AG08395 (cell line): ENCODE measurements around the gene TPM4.
A peak's percentile ranks its signal among the peaks of the same experiment; 100 is the strongest.

Experiments used
- DNase-seq: peaks from one replicate; pipeline ENCODE4 v3.0.0; 2012; ENCODE audit warnings: mixed read lengths, low spot score

The TPM4 gene

DNA sequence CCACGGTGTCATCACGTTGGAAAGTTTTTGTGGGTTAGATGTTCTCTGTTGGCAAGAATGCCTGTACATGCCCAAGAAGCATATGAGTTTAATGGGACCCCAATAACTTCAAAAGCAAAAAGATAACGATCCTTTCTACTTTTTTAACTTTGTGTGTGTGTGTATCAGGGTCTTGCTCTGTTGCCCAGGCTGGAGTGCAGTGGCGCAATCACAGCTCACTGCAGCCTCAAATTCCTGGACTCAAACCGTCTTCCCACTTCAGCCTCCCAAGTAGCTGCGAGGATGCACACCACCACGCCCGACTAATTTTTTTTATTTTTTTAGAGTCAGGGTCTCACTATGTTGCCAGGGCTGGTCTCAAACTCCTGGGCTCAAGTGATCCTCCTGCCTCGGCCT lies 34.3 kb upstream of the TPM4 start:
- no peak for DNase-seq

DNA sequence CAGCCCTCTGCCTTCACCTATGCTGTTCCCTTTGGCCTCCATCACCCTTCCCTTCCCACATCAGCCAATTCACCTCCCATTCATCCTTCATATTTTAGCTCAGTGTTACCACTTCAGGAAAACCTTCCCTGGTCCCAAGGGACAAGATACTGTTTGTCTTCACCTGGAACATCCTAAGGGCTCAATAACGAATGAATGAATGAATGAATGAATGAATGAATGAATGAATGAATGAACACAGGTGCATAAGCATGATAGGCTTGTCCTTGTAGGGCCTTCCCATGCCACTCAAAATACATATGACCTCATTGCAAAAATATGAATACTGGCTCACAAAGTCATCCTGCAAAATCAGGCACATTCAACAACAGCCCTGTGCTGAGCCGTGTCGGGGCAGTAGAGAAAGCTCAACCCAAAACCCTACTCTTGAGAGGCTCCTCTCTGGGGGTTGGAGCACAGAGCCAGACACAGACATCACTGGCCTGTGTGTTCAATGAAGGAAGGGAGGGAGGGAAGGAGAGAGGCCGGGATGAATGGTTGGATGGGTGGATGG lies 33.7 kb upstream of the TPM4 start:
- DNase-seq, result no peak

DNA sequence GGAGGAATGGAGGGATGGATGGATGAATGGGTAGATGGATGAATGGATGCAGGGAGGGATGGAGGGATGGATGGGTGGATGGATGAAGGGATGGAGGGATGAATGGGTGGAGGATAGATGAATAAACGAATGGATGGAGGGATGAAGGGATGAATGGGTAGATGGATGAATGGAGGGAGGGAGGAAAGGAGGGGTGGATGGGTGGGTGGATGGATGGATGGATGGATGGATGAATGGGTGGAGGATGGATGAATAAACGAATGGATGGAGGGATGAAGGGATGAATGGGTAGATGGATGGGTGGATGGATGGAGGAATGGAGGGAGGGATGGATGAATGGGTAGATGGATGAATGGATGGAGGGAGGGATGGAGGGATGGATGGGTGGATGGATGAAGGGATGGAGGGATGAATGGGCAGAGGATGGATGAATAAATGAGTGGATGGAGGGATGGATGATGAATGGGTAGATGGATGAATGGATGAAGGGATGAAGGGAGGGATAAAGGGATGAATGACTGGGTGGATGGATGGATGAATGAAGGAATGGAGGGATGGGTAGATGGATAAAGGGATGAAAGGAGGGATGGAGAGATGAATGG lies 33.0 kb upstream of the TPM4 start:
- DNase-seq, result no peak

DNA sequence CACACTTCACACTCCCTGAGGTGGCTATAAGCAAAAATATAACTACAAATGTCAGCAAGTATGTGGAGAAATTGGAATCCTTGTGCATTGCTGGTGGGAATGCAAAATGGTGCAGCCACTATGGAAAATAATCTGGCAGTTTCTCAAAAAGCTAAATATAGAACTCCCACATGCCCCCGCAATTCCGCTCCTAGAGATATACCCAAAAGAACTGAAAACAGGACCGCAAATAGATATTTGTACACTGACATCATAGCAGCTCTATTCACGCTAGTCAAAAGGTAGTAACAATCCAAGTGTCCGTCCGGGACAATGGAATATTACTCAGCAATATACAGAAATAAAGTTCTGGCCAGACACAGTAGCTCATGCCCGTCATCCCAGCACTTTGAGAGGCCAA lies 31.5 kb upstream of the TPM4 start:
- no peak for DNase-seq

DNA sequence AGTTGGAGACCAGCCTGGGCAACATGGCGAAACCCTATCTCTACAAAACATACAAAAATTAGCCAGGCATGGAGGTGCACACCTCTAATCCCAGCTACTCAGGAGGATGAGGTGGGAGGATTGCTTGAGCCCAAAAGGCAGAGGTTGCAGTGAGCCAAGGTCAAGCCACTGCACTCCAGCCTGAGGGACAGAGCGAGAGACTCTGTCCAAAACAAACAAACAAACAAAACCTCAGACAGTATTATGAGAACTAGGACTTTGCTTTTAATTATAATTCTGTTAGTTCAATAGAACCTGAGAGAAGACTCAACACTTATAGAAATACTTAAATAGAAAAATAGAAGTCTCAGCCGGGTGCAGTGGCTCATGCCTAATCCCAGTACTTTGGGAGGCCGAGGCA lies 31.1 kb upstream of the TPM4 start:
- no peak for DNase-seq

DNA sequence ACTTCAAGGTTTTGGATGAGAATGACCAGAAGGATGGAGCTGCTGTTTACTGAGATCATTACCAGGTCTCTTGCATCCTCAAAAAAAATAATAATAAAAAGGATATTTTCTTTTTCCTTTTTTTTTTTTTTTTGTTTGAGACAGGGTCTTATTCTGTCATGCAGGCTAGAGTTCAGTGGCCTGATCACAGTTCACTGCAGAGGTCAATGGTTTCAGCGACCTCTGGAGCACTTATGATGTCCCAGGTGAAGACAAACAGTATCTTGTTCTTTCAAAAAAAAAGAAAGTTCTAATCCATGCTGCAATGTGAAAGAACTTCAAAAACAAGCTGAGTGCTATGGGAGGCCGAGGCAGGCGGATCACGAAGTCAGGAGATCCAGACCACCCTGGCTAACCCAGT lies 30.4 kb upstream of the TPM4 start:
- DNase-seq, result no peak

DNA sequence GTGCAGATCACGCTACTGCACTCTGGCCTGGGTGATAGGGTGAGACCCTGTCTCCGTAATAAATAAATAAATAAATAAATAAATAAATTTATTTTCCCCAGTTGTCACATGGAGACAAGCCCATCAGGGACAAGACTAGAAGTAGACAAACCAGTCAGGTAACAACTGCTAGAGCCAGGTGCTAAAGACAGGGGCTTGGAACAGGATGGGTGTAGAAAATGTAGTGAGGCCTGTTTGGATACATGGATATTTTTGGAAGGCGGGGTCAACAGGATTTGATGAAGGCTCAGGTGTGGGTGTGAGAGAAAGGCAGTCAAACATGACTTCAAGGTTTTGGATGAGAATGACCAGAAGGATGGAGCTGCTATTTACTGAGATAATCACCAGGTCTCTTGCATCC lies 27.7 kb upstream of the TPM4 start:
- DNase-seq, result no peak

DNA sequence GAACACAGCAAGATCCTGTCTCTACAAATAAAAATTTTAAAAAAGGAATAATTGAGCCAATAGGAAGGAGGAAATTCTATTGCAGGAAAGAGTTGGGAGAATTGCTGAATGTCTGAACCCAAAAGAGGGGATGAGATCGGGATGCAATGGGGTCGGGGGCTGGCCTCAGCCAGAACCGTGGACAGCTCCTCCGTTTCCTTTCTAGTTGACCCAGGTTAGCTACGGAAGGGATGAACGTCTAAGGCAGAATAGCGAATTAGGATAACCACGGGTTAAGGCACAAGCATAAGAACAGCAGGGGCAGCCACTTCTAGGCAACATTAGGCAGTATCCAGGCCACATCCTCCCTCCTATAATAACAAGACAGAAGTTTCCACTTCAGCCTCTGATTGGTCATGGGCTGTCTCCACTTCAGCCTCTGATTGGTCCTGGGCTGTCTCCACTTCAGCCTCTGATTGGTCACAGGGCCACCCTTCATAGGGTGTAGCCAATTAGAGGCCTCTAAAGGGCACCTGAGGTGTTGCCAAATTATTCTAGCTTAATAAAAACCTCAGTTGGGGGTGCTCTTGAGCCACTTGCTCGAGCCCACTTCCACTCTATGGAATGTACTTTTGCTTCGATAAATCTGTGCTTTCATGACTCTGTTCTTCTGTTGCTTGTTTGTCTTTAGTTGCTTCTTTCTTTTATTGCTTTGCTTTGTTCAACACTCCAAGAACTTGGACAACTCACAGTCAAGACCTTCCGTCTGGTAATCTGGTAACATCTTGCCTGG lies 24.9 kb upstream of the TPM4 start:
- no peak for DNase-seq

DNA sequence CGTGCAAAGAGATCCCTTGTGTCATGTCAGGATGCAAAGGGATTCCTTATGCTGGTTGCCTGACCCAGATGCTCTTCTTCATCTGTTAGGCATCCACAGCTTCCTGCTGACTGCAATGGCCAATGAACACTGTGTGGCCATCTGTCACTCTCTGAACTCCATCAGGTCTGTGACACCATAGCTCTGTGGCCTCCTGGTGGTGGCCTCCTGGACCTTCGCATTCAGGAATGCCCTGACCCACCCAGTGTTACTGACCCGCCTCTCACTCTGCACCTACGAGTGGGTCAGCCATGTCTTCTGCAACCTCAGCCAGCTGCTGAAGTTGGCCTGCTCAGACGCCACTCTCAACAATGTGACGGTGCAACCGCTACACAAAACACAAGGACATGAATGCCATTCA lies 23.9 kb upstream of the TPM4 start:
- no peak for DNase-seq

DNA sequence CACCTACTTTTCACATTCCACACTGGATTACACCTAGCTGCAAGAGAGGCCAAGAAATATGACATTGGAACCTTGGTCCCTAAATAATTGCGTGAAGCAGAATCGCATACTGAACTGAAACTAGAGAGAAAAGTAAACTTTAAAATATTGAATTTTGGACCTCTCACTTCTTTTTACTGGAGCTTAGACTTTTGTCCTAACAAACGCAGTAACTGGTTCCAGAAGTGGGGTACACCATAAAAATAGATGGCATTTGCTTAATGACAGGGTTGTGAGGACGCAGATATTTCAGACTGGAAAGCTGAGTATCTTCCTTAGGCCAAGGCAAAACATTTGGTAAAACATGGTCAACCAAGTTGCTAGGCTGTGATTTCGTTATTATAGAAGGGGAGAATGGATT lies 19.2 kb upstream of the TPM4 start:
- DNase-seq, result no peak

DNA sequence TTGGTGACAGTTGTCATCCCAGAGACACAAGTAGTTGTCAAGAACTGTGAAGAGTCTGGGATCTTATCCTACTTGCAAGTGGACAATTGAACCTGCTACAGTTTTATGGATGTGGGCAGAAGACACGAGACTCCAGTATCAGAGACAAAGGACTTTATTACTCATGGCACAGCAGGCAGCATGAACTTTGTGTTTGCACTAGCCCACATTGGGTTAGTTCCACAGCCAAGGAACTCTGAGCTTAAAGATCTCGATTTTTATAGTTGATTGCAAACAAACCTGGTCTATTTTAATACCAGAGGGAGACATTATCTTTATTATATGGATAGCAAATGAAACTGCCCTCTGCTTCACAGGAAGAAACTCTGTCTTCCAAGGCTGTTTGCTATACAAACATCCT lies 16.0 kb upstream of the TPM4 start:
- DNase-seq, result no peak

DNA sequence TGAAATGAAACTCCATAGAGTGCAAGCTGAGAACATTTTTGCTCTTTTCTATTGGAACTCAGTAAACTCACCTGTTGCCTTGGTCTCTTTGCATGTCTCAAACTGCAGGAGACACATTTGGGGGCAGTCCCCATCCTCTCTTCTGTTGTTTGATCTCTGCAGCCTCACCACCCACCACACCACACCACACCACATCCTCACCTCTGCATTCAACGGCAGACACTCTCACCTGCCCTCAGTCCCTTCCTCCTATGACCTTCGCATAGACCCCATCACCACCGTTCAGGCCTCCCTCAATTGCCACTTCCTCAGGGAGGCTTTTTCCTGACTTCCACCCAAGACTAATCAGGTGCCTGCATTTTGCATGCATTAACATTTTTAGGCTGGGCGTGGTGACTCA lies 14.4 kb upstream of the TPM4 start:
- DNase-seq, result no peak

DNA sequence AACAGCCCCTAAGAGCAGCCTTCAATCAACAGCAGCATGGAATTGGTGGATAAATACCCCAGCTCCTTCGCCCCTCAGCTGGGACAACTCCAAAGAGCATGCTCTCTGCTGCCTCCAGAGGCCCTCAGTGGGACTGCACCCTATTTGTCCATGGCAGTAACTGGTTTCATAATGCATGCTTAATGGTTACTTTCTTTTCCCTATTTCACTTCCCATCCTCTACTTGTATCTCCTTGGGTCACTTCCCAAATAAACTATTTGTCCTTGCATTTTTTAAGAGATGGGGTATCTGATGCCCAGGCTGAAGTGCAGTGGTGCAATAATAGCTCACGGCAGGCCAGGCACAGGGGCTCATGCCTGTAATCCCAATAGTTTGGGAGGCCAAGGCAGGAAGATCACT lies 13.5 kb upstream of the TPM4 start:
- DNase-seq, result no peak

DNA sequence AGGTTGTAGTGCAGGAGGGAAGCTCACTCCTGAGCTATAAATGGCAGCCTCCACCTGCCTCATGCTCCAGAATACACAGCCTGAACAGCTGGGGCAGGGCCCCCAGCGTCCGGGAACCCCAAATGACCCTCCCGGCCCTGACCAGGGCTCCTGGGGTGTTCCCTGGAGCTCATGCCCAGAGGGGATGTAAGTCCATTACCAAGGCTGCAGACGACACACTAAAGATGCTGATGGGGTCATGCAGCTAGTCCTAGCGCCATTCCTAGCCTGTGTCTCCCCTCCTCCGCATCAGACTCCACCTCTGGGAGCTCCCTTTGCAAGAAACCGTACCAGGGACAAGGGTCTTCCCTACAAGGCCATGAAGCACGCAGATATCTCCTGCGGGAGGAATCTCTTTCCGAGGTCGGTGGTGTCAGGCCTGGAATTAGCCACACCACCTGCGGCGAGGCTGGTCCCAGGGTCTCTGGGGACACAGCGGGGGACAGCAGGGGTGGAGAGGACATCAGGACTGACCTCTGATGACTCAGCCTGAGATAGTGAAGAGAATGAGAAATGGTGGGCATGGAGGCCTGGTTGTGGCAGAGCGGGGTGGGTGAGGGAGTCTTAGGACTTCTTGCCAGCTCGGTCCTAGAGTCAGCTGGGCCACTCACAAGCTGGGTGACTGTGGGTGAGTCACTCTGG lies 11.9 kb upstream of the TPM4 start:
- DNase-seq, result no peak

DNA sequence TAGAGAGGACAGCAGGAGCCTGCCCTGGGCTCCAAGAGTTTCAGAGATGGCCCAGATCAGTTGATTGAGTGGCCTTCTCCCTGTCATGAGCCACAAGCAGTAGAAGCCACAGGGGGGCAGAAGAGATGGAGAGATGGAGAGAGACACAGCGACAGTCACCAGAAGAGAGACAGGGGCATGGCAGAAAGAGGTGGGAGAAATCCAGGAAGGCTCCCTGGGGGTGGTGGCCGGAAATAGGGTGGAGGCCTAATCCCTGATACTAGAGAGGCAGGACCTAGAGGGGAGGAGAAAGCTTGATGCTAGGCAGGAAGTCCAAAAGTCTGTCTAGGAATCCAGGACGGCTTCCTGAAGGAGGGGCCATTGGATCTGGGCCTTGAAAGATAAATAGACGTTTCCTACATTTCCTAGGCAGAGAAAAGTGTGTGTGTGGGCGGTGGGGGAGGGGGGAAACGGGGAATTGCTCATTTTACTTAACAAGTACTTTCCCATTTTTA lies 9.6 kb upstream of the TPM4 start:
- no peak for DNase-seq

DNA sequence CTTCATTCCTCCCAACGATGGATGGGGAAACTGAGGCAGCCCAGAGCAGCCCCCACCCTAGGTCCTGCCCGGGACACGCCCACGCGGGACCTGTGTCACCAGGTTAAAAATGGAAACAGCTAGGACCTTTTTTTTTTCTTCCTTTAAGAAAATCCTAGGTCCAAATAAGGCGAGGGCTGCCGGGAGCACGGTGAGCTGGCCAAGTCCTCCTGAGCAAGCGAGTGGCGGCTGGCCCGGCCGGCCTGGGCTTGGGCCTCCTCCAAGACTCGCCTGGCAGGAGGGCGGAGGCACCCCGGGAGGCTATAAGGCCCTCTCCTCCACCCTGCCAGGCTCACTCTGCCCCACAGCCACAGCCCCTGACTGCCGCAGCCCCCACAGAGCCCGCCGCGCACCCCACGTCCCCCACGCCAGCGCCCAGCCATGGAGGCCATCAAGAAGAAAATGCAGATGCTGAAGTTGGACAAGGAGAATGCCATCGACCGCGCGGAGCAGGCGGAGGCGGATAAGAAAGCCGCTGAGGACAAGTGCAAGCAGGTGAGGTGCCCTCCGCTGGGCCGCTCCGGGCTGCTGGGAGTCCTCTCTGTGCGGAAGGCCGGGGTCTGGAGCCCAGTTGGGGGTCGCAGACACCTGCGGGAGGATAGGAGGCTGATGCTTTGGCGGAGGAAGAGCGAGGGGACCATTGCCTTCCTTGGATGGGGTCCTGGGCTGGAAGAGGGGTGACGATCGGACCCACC lies 8.9 kb upstream of the TPM4 start:
- peak; percentile 85 for DNase-seq

DNA sequence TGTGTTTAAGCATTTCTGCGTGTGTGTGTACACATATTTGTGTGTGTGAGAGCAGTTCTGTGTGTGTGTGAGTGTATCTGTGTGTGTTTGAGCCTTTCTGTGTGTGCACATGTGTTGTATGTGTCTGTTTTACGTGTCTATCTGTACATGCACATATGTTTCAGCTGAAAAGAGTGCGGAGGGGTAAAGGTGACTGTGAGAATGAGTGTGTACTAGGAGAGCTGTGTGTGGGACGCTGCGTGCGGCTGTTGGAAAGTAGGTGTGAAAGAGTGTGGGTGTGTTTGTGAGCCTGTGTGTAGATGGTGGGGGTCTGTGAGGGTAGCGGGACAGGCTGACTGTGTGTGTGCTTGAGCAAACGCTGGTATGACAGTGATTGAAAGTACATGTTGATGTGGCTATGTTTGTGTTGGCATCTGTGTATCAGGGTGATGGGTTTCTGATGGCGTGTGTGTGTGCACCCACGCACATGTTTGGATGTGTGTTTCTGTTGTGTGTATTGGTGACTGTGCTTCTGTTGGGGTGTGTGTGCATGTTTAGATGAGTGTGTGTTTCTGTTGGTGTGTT lies 7.5 kb upstream of the TPM4 start:
- DNase-seq, result no peak

DNA sequence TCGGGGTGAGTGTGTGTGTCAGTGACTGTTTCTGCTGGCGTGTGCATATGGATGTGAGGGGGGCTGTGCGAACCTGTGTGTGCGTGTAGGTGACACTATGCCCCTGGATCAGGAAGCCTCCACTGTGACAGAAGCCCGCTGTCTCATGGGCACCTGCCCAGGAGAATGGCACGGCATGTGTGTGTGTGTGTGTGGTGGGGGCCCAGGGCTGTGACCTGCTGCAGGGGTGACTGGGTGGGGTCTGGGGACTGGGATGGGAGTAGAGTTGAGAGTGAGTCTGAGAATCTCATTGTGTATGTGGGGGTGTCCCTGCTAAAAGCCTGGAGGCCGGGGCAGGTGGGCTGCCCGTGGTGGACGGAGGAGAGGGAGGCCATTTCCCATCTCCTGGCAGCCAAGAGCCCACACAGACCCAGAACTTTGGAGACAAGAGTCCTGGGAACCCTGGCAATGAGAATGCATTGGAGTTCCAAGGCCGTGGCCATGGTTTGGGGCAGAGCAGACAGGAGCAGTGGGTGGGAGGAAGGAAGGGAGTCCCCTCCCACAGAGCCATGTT lies 6.4 kb upstream of the TPM4 start:
- DNase-seq, result no peak

DNA sequence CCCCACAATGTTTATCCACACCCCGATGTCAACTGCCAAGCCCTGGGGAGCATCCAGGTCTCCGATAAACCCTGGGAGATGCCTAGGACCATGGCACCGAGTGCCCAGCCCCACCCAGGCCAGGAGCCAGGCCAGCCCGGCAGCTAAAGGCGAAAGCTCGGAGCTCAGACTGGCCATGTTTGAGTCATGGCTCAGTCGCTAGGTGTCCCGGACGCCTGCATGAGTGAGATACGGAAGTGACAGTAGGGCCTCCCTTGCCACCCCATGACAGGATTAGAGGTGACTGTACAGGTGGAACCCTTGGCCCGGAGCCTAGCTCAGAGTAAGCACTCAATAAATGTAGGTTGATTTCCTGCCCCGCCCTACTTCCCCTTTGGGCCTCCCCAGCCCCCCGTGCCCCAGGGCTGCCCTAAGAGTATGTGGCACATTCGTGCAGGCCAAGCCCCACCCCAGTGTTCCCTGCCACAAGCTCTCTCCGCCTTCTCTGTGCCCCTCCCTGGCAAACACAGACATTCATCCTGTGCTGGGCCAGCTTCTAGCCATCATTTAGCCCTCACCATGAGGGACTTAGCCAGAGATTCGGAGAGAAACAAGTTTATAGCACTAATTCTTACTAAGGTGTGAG lies 5.8 kb upstream of the TPM4 start:
- DNase-seq, result no peak

DNA sequence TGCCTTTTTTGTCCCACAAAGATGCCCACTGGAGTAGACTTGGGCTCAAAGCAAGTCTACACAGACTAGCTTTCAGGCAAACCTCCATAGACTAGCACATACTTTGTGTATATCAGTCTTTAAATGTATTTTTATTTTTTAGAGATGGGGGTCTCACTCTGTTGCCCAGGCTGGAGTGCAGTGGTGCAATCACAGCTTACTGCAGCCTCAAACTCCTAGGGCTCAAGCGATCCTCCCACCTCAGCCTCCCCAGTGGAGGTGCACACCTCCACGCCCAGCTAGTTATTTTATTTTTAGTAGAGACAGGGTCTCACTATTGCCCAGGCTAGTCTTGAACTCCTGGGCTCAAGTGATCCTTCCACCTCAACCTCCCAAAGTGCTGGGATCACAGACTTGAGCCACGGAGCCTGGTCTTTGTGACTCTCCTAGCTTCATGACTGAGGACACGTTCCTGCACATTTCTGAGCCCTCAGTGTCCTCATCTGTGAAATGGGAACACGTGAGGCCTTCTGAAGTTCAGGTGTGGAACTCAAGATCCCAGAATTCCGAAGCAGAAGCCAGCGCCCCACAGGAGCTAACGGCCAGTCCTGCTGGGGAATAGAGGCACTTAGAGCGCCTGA lies 5.1 kb upstream of the TPM4 start:
- no peak for DNase-seq

DNA sequence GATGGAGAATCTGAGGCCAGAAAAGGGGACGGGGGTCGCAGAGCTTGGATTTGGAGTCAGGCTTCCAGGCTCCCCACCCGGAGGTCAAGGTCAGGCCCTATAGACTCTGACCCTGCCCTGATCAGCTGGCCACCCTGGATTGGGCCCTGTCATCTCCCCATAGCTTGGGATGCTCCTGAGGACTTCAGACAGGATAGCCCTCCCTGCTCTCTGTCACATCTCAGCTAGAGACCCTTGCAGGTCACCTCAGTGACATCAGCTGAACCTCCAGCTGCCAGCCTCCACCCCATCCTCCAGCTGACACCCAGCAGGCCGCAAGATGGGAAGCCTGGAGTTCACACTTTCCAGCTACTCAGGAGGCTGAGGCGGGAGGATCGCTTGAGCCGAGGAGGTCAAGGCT lies 2.8 kb upstream of the TPM4 start:
- DNase-seq, result no peak
